ENCODE measurements around the gene LGR4. TPM values are rescaled to one million over a fixed set of nuclear protein-coding genes. Genes with fewer than 3 reads are reported as not detected.
A peak's percentile ranks its signal among the peaks of the same experiment; 100 is the strongest.

Gene LGR4
- total RNA-seq, 1 donor from 2014 or later, result 49.2 TPM

- DNase-seq (ENCODE audit: low spot score), result no peak
These were observed 91.8 kb downstream of the LGR4 start for GRCh38 chr11:27380771-27381170.

DNA sequence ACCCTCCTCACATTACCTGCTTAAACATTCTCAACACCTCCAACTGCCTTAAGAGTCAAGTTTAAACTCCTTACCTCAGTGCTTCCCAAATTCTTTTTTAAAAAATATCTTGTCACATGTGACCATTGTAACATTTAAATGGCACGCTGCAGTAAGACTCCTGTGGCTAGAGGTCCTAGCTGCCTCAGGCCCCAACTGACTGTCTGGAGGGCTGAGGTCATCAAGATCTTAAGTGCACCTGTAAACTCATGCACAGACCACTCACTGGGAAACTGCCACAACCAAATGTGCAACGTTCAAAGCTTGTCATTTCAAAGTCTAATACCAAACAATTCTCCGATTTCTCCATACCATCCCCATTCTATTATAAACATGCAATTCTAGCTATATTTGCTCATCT, 93.1 kb downstream of the LGR4 start:
- DNase-seq (ENCODE audit: low spot score), result no peak

DNA sequence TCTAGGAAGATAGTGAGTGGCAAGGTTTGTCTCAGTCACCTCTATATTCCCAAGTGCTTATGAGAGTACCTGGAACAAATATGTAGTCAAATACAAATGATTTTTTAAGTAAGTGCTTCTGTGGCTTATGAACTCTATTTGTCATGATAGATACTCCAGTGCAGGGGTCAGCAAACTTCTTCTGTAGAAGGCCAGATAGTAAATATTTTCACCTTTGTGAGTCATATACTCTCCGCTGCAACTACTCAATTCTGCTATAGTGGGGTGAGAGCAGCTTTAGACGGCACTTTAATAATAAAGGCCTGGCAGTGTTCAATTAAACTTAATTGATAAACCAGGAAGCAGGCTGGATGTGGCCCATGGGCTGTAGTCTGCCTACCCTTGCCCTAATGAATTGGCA, 97.2 kb downstream of the LGR4 start:
- no peak for DNase-seq (ENCODE audit: low spot score)

DNA sequence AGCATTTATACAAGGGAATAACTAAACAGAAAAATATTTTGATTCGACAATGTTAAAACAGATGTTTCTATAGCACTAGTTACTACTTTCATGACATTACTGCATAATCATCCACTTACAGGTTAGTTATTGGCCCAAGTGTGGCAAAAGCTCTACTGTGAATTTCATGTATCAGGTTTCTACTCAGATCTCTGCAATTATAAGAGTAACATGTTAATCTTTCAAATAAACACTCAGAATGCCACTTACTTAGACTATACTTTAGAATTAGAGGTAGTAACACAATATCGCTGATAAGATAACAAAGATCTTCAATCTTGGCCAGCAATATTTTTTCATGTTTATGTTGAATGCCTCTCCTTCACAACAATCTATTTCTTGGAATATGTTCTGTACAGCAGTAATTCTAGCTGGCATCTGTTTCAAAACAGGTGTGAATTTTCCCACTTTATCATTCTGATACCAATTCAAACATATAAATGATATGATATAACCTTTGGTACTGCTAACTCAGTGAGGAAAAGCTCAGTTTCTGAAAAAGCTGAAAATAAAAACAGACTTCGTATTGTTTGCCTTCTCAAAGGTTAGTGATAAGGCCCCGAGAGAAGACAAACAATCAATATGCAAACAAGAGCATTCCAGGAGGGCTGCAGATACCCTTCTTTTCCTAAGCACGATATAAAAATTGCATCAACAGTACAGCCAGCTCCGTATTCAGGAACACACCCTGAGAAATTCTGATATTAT, 98.6 kb downstream of the LGR4 start:
- no peak for DNase-seq (ENCODE audit: low spot score)

DNA sequence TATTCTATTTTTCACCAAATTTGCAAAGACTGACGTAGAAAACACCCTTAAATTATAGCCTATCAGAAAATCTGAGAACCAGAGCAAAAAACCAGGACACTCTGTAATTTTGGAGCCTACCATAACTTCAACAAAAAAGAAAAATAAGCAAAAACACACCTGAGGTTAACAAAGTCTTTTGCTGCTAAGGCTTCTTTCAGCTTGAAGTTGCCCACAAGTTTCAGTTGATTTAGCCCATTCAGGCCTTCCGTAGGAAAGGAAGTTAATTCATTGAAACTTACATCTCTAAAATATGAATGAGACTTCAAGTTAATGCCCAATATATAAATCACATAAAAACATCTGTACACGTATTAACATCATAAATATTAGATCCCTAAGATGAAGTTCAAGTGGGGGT, 99.2 kb downstream of the LGR4 start:
- no peak for DNase-seq (ENCODE audit: low spot score)

- DNase-seq (ENCODE audit: low spot score), result no peak
These were observed 100.4 kb downstream of the LGR4 start for GRCh38 chr11:27372164-27372563.

GRCh38 chr11:27371489-27371888, 101.1 kb downstream of the LGR4 start:
- no peak for DNase-seq (ENCODE audit: low spot score)

GRCh38 chr11:27370374-27370773, 102.2 kb downstream of the LGR4 start:
- DNase-seq (ENCODE audit: low spot score), result no peak

GRCh38 chr11:27367881-27368280, 104.7 kb downstream of the LGR4 start:
- DNase-seq (ENCODE audit: low spot score), result no peak

DNA sequence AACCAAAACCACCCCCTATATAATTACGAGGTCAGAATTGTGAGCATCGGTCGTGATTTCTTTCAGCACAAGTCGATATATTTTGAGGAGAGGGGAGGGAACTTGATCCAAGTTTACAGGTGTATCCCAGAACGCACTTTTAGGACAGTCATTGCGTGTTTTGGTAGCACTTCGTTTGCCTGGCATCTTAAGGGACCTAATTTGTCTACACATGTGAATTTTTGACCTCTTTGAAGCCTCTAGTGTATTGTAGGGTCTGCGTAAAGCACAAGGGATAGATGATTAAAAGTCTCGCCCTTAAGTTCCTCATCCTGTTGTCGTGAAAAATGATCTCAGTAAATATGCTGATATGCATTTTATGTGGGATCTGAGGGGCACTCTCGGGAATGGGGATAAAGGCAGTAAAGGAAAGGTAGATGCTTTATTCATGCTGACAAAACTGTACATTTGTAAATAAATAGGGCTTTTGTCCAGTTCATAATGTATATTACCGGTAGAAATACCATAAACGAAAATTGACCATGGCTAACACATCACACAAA, 108.9 kb downstream of the LGR4 start:
- no peak for DNase-seq (ENCODE audit: low spot score)

- peak; percentile 89 for DNase-seq (ENCODE audit: low spot score)
These were observed 109.6 kb downstream of the LGR4 start, which contains the start of gene CCDC34 for GRCh38 chr11:27362749-27363575. TSS of gene CCDC34 (minus strand) at chr11:27363215. CDS start at chr11:27363194, 21 bp downstream.

GRCh38 chr11:27361649-27362431, 110.8 kb downstream of the LGR4 start:
- DNase-seq (ENCODE audit: low spot score), result no peak

DNA sequence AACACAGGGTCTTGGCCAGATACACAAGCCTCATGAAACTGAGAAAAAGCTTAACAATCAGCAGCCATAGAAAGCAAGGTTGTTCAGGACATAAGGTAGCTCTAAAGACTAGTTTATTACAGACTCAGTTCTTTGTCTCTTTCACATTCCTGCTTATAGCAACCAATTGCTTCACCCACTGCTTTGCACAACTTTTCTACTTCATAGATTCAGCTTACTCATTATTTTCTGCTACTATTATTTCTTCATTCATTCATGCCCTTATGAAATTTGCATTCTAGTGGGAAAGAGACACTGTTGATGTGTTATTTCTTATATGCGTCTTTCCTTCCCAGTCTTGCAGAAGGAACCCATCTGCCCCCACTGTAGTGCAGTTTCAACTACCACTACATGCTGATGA, 114.3 kb downstream of the LGR4 start:
- DNase-seq (ENCODE audit: low spot score), result no peak

- DNase-seq (ENCODE audit: low spot score), result no peak
These were observed 115.3 kb downstream of the LGR4 start for GRCh38 chr11:27357250-27357649.

GRCh38 chr11:27356624-27357222, 115.9 kb downstream of the LGR4 start:
- no peak for DNase-seq (ENCODE audit: low spot score)

DNA sequence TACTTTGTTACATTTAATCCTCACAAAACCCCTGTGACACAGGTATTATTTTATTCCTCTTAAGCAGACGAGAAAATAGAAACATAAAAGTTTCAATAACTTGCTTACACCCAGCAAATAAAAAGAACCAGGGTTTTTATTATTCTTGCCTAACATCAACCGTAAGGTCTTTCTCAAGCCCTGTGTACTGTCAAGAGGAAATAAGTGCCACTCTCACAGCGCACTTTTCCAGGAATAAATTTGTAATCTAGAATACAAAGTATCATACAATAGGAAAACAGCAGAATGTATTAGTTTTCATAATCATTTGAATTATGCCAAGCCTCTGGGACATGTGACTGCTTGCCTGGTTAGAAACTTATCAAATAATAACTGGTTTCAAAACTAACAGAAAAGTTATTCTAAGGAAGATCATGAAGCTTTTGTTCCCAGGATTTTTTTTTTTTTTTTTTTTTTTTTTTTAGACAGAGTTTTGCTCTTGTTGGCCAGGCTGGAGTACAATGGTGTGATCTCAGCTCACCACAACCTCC, 117.0 kb downstream of the LGR4 start:
- no peak for DNase-seq (ENCODE audit: low spot score)

DNA sequence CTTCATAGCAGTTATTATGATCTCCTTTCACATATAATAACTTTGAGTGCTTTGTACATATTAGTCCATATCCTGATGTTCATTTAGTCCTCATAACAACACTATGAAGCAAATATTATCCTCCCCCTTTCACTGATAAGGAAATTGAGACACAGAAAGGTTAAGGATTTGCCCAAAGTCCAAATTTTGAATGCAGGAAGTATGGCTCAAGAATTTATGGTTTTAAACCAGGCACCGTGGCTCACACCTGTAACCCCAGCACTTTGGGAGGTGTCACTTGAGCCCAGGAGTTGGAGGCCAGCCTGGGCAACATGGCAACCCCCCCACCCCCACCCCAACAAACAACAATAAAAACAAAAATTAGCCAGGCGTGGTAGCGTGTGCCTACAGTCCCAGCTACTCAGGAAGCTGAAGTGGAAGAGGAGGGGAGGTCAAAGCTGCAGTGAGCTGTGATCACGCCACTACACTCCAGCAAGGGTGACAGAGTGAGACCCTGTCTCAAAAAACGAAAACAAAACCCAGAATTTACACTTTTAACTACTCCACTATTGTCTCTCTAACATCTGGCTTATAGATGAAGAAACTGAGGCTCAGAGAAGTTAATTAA, 118.1 kb downstream of the LGR4 start:
- DNase-seq (ENCODE audit: low spot score), result no peak

DNA sequence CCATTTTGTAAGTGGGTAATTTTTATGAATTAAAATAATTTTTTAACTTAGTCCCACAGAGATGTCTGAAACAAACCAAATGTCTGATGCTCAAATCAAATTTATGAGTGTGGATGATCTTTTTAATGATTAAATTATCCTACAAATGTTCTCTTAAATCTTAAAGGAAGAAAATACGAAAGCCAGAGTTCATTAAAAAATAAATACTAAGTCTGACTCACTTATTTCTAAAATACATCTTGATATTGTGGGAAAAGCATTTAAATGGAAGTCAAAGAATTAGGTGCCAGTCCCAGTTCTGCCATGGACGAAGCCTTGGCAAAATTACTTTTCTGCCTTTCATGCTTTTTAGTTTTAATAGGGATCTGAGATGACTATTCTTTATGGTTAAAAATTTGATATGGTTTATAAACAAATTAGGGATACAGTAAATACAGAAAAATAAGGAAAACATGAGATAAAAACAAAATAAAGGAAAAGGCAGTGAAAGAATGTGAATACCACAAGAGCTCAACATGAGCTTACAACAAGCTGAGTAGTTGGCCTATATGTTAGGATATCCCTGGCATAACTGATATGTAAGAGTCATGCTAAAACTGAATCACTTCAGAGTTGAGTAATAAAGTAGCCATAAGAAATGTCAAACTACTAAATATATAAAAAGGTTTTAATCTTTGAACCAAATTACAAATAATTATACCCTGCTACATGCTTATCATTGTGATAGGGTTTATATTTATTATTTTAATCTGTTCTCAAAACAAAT, 118.8 kb downstream of the LGR4 start:
- no peak for DNase-seq (ENCODE audit: low spot score)

DNA sequence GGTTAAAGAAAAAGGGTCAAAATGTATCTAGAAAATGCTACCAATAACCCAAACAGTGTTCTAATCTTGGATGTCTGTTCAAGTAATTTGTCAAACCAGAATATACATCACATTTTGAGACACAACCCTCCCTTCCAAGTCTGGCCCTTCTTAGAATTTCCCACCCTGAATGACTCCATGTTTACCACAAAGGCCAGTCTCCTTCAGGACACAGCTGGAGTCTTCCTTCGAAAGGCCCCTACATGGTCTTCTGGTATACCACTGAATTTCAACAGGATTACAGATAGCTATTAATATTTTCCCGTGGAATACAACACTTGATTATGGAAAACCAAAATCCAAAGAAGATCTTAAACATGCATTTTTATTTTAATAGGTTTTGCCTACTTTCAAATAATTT, 119.8 kb downstream of the LGR4 start:
- DNase-seq (ENCODE audit: low spot score), result no peak

DNA sequence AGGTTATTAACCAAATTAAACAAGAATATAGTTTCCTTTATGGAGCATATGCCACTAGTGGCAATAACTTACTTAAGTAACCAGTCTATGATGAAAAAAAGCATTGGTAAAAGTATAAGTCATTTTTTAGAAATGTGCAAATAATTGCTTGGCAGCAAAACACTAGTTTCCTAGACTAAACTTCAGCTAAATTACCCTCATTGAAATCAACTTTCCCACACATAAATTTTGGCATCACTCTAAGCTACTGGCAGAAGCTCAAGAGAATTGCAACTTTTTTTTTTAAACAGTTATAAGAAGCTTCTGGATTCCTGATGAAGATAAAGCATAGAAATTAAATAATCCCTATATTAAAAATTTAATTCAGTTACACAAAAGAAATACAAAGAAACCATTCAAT, 122.1 kb downstream of the LGR4 start:
- no peak for DNase-seq (ENCODE audit: low spot score)

All from ureter (tissue), 1 donor.